ENCODE results near the gene TSPAN18.

Gene TSPAN18

GRCh38 chr11:44943696-44944095, 216.9 kb downstream of the TSPAN18 start:
- no peaks in the 10 kb centered on the region for H4K20me1 ChIP-seq (ENCODE audit: insufficient read depth, low read length, poor library complexity, severe bottlenecking)
- peaks cover 37% of the 10 kb centered on the region for H3K4me1 ChIP-seq (ENCODE audit: insufficient read depth, low read length, poor library complexity, severe bottlenecking)
- no peak overlapping the region for H3K4me3 ChIP-seq (ENCODE audit: low read length, poor library complexity, severe bottlenecking)
- H3K4me2 ChIP-seq (ENCODE audit: low read depth, low read length, poor library complexity, severe bottlenecking), result peak overlapping the region; percentile 48
- no peak overlapping the region for H2AFZ ChIP-seq (ENCODE audit: low read length)
- no peaks in the 10 kb centered on the region for H3F3A ChIP-seq (ENCODE audit: low read depth)
- no peaks in the 10 kb centered on the region for H3K36me3 ChIP-seq (ENCODE audit: insufficient read depth, low read length)
- no peaks in the 10 kb centered on the region for H3K9me2 ChIP-seq (replicated peaks; ENCODE audit: low read depth, low read length)
- TF ChIP-seq CTCF (conservative IDR thresholded peaks at IDR 0.05; ENCODE audit: low read length), result no peak
- no peak for TF ChIP-seq EZH2phosphoT487 (IDR thresholded peaks at IDR 0.05; ENCODE audit: borderline replicate concordance)
- H3K79me2 ChIP-seq (ENCODE audit: insufficient read depth, low read length), result no peaks in the 10 kb centered on the region
- no peaks in the 10 kb centered on the region for H3K27me3 ChIP-seq (ENCODE audit: insufficient read depth, low read length, poor library complexity, severe bottlenecking)
- peak overlapping the region; percentile 60 for H3K9ac ChIP-seq (ENCODE audit: low read depth, low read length, poor library complexity, severe bottlenecking)
- H3K9me3 ChIP-seq (ENCODE audit: insufficient read depth, low read depth, low read length), result no peaks in the 10 kb centered on the region

DNA sequence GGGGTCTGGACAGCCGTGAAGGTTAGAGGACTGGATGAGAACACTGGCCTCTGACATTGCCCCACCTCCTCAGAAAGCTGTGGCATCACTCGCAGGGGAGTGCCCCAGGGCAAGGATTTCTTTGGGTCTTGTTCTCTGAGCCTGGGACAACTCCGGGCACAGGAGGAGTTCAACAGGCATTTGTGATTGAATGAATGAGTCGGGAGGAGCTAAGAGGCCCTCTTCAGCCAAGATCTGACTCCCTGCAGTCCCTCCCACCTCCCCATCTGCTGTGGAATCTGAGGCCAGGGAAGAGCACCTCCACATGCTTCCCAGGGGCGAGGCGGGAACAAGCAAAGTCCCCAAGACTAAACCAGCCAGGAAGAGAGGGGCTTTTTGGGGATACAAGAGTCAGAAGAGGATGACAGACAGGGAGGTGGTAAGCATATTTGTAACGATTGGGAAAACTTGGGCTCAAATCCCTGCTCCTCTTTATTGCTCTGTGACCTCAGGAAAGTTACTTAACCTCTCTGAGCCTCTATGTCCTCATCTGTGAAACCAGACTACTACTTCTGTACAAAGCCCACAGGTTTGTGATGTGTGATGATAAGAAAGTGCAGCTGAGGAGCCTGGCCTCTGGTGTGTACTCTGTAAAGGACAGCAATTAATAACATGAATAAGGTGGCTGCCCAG, 217.6 kb downstream of the TSPAN18 start:
- Histone ChIP-seq H3K36me3 (ENCODE audit: insufficient read depth, low read length) (no peaks in the 10 kb centered on the region), H3K9ac (ENCODE audit: low read depth, low read length, poor library complexity, severe bottlenecking) (peak overlapping the region; percentile 60), H3K4me2 (ENCODE audit: low read depth, low read length, poor library complexity, severe bottlenecking) (no peak overlapping the region), H3K4me3 (ENCODE audit: low read length, poor library complexity, severe bottlenecking) (no peak overlapping the region), H2AFZ (ENCODE audit: low read length) (no peak overlapping the region), H3F3A (ENCODE audit: low read depth) (no peaks in the 10 kb centered on the region), H3K9me2 (replicated peaks; ENCODE audit: low read depth, low read length) (no peaks in the 10 kb centered on the region), H3K79me2 (ENCODE audit: insufficient read depth, low read length) (no peaks in the 10 kb centered on the region), H3K4me1 (ENCODE audit: insufficient read depth, low read length, poor library complexity, severe bottlenecking) (peaks cover 36% of the 10 kb centered on the region), H3K27me3 (ENCODE audit: insufficient read depth, low read length, poor library complexity, severe bottlenecking) (no peaks in the 10 kb centered on the region), H4K20me1 (ENCODE audit: insufficient read depth, low read length, poor library complexity, severe bottlenecking) (no peaks in the 10 kb centered on the region), H3K9me3 (ENCODE audit: insufficient read depth, low read depth, low read length) (no peaks in the 10 kb centered on the region)
- no peak for TF ChIP-seq EZH2phosphoT487 (IDR thresholded peaks at IDR 0.05; ENCODE audit: borderline replicate concordance)
- TF ChIP-seq CTCF (conservative IDR thresholded peaks at IDR 0.05; ENCODE audit: low read length), result no peak

DNA sequence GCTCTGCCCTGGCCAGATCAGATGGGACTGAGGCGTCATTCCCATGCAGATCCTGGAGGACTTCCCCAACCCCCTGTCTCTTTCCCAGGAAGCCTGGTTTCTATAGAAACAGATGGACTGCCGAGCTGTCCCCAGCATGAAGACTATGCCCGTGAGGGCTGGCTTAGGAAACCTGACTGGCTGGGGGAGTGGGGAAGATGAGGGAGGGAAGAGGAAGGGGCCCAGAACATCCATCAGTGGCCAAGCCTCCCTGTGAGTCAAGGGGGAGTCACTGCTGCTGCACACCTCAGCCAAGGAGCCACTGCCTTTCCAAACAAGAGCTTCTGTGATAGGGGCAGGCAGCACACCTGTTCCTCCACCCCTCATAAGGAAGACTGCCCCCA, 218.1 kb downstream of the TSPAN18 start:
- H4K20me1 ChIP-seq (ENCODE audit: insufficient read depth, low read length, poor library complexity, severe bottlenecking), result no peaks in the 10 kb centered on the region
- H3K4me2 ChIP-seq (ENCODE audit: low read depth, low read length, poor library complexity, severe bottlenecking), result no peak overlapping the region
- no peaks in the 10 kb centered on the region for H3K79me2 ChIP-seq (ENCODE audit: insufficient read depth, low read length)

More for the DNA sequence above, 218.1 kb downstream of the TSPAN18 start:
- no peak for TF ChIP-seq EZH2phosphoT487 (IDR thresholded peaks at IDR 0.05; ENCODE audit: borderline replicate concordance)
- TF ChIP-seq CTCF (conservative IDR thresholded peaks at IDR 0.05; ENCODE audit: low read length), result no peak
- Histone ChIP-seq H3K36me3 (ENCODE audit: insufficient read depth, low read length) (no peaks in the 10 kb centered on the region), H2AFZ (ENCODE audit: low read length) (no peak overlapping the region), H3K9me3 (ENCODE audit: insufficient read depth, low read depth, low read length) (no peaks in the 10 kb centered on the region), H3K27me3 (ENCODE audit: insufficient read depth, low read length, poor library complexity, severe bottlenecking) (no peaks in the 10 kb centered on the region), H3K9me2 (replicated peaks; ENCODE audit: low read depth, low read length) (no peaks in the 10 kb centered on the region), H3K9ac (ENCODE audit: low read depth, low read length, poor library complexity, severe bottlenecking) (no peak overlapping the region), H3K4me1 (ENCODE audit: insufficient read depth, low read length, poor library complexity, severe bottlenecking) (peaks cover 34% of the 10 kb centered on the region), H3K4me3 (ENCODE audit: low read length, poor library complexity, severe bottlenecking) (no peak overlapping the region), H3F3A (ENCODE audit: low read depth) (no peaks in the 10 kb centered on the region)
